Right lobe of liver (tissue), 4 donors: Measurements from ENCODE around the gene PHKG2.

Experiments
- POLR2A ChIP-seq: fragments of 450-650 bp; IDR thresholded peaks from one replicate; pipeline ENCODE4 v1.6.1; 2017; ENCODE audit warnings: antibody characterized with exemption, mild to moderate bottlenecking
- TF ChIP-seq, protein P1 (sequence below), 4 donors: fragments of 200-600 bp in 3 of 4; fragments of 450-650 bp in 1 of 4; IDR thresholded peaks; one replicate each; pipeline versions ENCODE4 v1.5.1 to v1.8.0; 2016 to 2022; ENCODE audit warnings: antibody characterized with exemption in 4 of 4, mild to moderate bottlenecking in 2 of 4
- donor health status: DM: no; HTN: no; CAD: no.
- donor health status: DM: no; HTN: no; CAD: no.
- donor health status: DM: no; HTN: yes; CAD: no.

DNA sequence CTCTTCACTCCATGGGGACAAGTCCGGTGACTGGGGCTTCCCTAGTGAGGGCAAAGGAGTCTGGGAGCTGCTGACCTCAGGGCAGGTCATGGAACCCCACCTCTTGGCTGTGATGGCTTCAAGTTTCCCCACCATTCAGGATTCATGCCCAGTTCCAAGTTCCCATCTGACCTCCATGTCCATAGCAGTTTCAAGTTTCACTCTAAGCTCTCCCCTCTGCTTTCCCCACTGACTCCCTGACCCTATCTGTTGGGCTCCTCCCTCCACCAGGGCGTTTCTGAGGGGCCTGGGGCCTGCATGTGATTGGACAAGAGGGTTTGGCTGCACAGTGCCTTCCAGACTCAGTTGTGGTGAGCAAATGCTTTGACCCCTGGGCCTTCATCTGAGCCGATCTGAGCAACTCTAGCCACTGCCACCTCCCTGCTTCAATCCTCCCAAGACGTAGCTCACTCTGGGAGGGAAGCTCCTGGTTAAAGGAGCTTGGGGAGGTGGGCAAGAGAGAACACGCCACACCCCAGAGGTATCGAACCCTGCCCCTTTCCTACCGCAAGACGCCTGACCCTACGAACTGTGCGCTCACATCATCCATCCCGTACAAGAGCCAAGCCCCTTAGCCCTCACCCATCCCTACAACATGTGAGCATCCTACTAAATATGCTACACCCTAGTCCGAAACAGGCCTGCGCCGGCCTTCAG is 30.5 kb downstream of the PHKG2 start:
- no peak for TF ChIP-seq POLR2A
- TF ChIP-seq, protein P1, sequence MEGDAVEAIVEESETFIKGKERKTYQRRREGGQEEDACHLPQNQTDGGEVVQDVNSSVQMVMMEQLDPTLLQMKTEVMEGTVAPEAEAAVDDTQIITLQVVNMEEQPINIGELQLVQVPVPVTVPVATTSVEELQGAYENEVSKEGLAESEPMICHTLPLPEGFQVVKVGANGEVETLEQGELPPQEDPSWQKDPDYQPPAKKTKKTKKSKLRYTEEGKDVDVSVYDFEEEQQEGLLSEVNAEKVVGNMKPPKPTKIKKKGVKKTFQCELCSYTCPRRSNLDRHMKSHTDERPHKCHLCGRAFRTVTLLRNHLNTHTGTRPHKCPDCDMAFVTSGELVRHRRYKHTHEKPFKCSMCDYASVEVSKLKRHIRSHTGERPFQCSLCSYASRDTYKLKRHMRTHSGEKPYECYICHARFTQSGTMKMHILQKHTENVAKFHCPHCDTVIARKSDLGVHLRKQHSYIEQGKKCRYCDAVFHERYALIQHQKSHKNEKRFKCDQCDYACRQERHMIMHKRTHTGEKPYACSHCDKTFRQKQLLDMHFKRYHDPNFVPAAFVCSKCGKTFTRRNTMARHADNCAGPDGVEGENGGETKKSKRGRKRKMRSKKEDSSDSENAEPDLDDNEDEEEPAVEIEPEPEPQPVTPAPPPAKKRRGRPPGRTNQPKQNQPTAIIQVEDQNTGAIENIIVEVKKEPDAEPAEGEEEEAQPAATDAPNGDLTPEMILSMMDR (IDR thresholded peaks at IDR 0.05) = no peak
